Endothelial cell of umbilical vein (primary cell): ENCODE measurements around the gene MINDY4B. TPM values are rescaled to one million over a fixed set of nuclear protein-coding genes. Genes with fewer than 3 reads are reported as not detected.

Experiments
- BruUV-seq: library from RNA; stranded (reverse); fragments of 400-500 nt; replicated peaks from 2 replicates; lab custom pipeline; 2021; lab: Mats Ljungman, UMichigan
- CTCF ChIA-PET: fragments of 300-600, 350-600 bp; sonication (Branson Sonifier 250); formaldehyde crosslinking; loops from one replicate; lab custom pipeline; 2021; ENCODE audit warnings: antibody characterized with exemption, inconsistent platforms; lab: Charles Lee
- POLR2A ChIA-PET: fragments of 300-600, 350-600 bp; sonication (Branson Sonifier 250); formaldehyde crosslinking; loops from one replicate; lab custom pipeline; 2021; ENCODE audit warnings: antibody characterized with exemption, inconsistent platforms; lab: Charles Lee
- DNase-seq: peaks from one replicate; pipeline ENCODE4 v3.0.0-alpha.2; 2011; ENCODE audit warnings: low read depth, low spot score
- FAIRE-seq: peaks from 2 replicates; lab custom pipeline; 2011; peaks lifted over from hg19 to GRCh38; lab: Jason Lieb, UNC
- H2AFZ ChIP-seq: 2 replicates; pipeline ENCODE4 v1.6.0; 2012; ENCODE audit warnings: low read depth, low read length, control low read depth, inconsistent platforms
- H3K27ac ChIP-seq: 2 replicates; pipeline ENCODE4 v1.5.1; 2011; ENCODE audit warnings: low read depth, mild to moderate bottlenecking, control low read depth, low read length, moderate library complexity; ENCODE audit not compliant: insufficient read depth
- H3K27me3 ChIP-seq, 2 experiments: 2 replicates each; pipeline versions ENCODE4 v1.6.0 to v1.6.1; 2011; ENCODE audit warnings: low read length in 2 of 2, mixed read lengths in 1 of 2; ENCODE audit not compliant: control insufficient read depth in 2 of 2, insufficient read depth in 2 of 2
- H3K36me3 ChIP-seq, 2 experiments: 2 replicates in 1 of 2; 3 replicates in 1 of 2; pipeline ENCODE4 v1.5.1; 2011; ENCODE audit warnings: low read length in 2 of 2, mild to moderate bottlenecking in 1 of 2, moderate library complexity in 1 of 2; ENCODE audit not compliant: control insufficient read depth in 2 of 2, insufficient read depth in 2 of 2; ENCODE audit errors: extremely low read depth in 1 of 2
- H3K4me1 ChIP-seq: 3 replicates; pipeline ENCODE4 v1.5.1; 2011; ENCODE audit warnings: mild to moderate bottlenecking, low read length; ENCODE audit not compliant: control insufficient read depth, insufficient read depth; ENCODE audit errors: extremely low read depth
- H3K4me2 ChIP-seq: 2 replicates; pipeline ENCODE4 v1.6.1; 2011; ENCODE audit warnings: low read length, control low read depth, mixed read lengths; ENCODE audit not compliant: insufficient read depth
- H3K4me3 ChIP-seq, 3 experiments: fragments of 200-600 bp in 1 of 3; sonication (generic), shearing (Covaris generic) in 1 of 3; replicated peaks in 1 of 3; 2 replicates each; pipeline ENCODE4 v1.5.1; 2011 to 2016; ENCODE audit warnings: control low read depth in 3 of 3, low read length in 3 of 3, mild to moderate bottlenecking in 2 of 3, inconsistent platforms in 1 of 3, low read depth in 1 of 3, moderate library complexity in 1 of 3; ENCODE audit not compliant: insufficient read depth in 1 of 3
- H3K79me2 ChIP-seq: 2 replicates; pipeline ENCODE4 v1.6.0; 2012; ENCODE audit warnings: low read length, inconsistent platforms; ENCODE audit not compliant: control insufficient read depth, insufficient read depth
- H3K9ac ChIP-seq: replicated peaks from 2 replicates; pipeline ENCODE3; 2011; ENCODE audit warnings: low read length, control low read depth; ENCODE audit not compliant: insufficient read depth; ENCODE audit errors: extremely low read depth
- H3K9me1 ChIP-seq: replicated peaks from 3 replicates; pipeline ENCODE4 v1.6.0; 2011; ENCODE audit warnings: mild to moderate bottlenecking, low read length; ENCODE audit not compliant: control insufficient read depth, insufficient read depth; ENCODE audit errors: extremely low read depth
- H3K9me3 ChIP-seq: replicated peaks from 2 replicates; pipeline ENCODE4 v1.5.1; 2012; ENCODE audit warnings: low read length, inconsistent platforms; ENCODE audit not compliant: control insufficient read depth, insufficient read depth
- H4K20me1 ChIP-seq: replicated peaks from 2 replicates; pipeline ENCODE3; 2011; ENCODE audit warnings: mild to moderate bottlenecking, low read length; ENCODE audit not compliant: control insufficient read depth, insufficient read depth; ENCODE audit errors: extremely low read depth
- EZH2 ChIP-seq: IDR thresholded peaks from 2 replicates; pipeline ENCODE4 v1.6.1; 2012; ENCODE audit warnings: borderline replicate concordance, low read depth, mild to moderate bottlenecking, moderate library complexity, low read length, inconsistent platforms; ENCODE audit not compliant: severe bottlenecking
- FOS ChIP-seq: IDR thresholded peaks from 2 replicates; pipeline ENCODE4 v1.6.1; 2011; ENCODE audit warnings: mild to moderate bottlenecking, low read length, moderate library complexity, borderline replicate concordance; ENCODE audit not compliant: insufficient read depth
- GATA2 ChIP-seq: IDR thresholded peaks from 2 replicates; pipeline ENCODE4 v1.7.0; 2011; ENCODE audit warnings: low read depth, mild to moderate bottlenecking, moderate library complexity, mixed read lengths, low read length; ENCODE audit not compliant: insufficient read length, insufficient read depth
- JUN ChIP-seq: IDR thresholded peaks from 2 replicates; pipeline ENCODE4 v1.6.1; 2011; ENCODE audit warnings: borderline replicate concordance, low read depth; ENCODE audit not compliant: insufficient read length, insufficient read depth
- MAX ChIP-seq: IDR thresholded peaks from 2 replicates; pipeline ENCODE4 v1.6.1; 2011; ENCODE audit not compliant: insufficient read depth, insufficient read length
- MYC ChIP-seq: IDR thresholded peaks from one replicate; pipeline ENCODE4 v1.6.1; 2011; ENCODE audit warnings: mild to moderate bottlenecking, low read depth, low read length
- POLR2A ChIP-seq: IDR thresholded peaks from 2 replicates; pipeline ENCODE4 v1.6.1; 2012; ENCODE audit warnings: low read depth, mild to moderate bottlenecking, control low read depth, low read length
- POLR2AphosphoS5 ChIP-seq: IDR thresholded peaks from 2 replicates; pipeline ENCODE4 v1.6.1; 2012; ENCODE audit warnings: low read depth, mild to moderate bottlenecking, control low read depth, low read length, moderate library complexity; ENCODE audit not compliant: insufficient read depth
- dilution Hi-C: fragments of 300-500 bp; cut with MboI; formaldehyde crosslinking; loops from one replicate; pipeline ENCODE4 v1.15.0; 2019; ENCODE audit warnings: low sequenced_read_pairs; ENCODE audit not compliant: extremely low pct_ligation_motif_present
- intact Hi-C: fragments of 100-400 bp; cut with micrococcal nuclease; formaldehyde crosslinking; loops from one replicate; pipeline ENCODE4 v1.10.0; 2022
- polyA plus RNA-seq, 4 experiments: library from polyadenylated mRNA; depleted of rRNA in 3 of 4; stranded (reverse) in 3 of 4; unstranded in 1 of 4; fragments of >200 nt; gene quantifications; 2 replicates each; pipeline versions ENCODE4 v1.2.1 to v1.2.3, GENCODE V29; 2011 to 2012; ENCODE audit warnings: missing spikeins in 1 of 4
- total RNA-seq: library from RNA; stranded (reverse); gene quantifications from 2 replicates; pipeline ENCODE4 v1.2.3, GENCODE V29; 2021
- TF ChIP-seq, protein P1 (sequence below), 2 donors: IDR thresholded peaks; 1 replicate in 1 of 2; 2 replicates in 1 of 2; pipeline ENCODE4 v1.5.1; 2011; ENCODE audit warnings: low read length in 2 of 2, mild to moderate bottlenecking in 2 of 2, moderate library complexity in 2 of 2, control low read depth in 1 of 2, inconsistent platforms in 1 of 2, low read depth in 1 of 2; ENCODE audit not compliant: insufficient read depth in 1 of 2; ENCODE audit errors: extremely low read depth in 1 of 2

MINDY4B gene
- total and polyA plus RNA-seq, 2 donors (not counting 3 experiments of a cell fraction or from before 2014, with no cell fraction given) = not detected

- no peak overlapping the region for H3K4me3 ChIP-seq
- TF ChIP-seq JUN = no peak
- TF ChIP-seq POLR2A = no peak
- TF ChIP-seq MYC = no peak
- no peak for TF ChIP-seq POLR2AphosphoS5
- TF ChIP-seq EZH2 = no peak
- TF ChIP-seq, protein P1, sequence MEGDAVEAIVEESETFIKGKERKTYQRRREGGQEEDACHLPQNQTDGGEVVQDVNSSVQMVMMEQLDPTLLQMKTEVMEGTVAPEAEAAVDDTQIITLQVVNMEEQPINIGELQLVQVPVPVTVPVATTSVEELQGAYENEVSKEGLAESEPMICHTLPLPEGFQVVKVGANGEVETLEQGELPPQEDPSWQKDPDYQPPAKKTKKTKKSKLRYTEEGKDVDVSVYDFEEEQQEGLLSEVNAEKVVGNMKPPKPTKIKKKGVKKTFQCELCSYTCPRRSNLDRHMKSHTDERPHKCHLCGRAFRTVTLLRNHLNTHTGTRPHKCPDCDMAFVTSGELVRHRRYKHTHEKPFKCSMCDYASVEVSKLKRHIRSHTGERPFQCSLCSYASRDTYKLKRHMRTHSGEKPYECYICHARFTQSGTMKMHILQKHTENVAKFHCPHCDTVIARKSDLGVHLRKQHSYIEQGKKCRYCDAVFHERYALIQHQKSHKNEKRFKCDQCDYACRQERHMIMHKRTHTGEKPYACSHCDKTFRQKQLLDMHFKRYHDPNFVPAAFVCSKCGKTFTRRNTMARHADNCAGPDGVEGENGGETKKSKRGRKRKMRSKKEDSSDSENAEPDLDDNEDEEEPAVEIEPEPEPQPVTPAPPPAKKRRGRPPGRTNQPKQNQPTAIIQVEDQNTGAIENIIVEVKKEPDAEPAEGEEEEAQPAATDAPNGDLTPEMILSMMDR (IDR thresholded peaks at IDR 0.05; ENCODE audit: extremely low read depth in 1 of 2, insufficient read depth in 1 of 2, low read depth in 1 of 2, low read length in 2 of 2) = no peak
- no peak for TF ChIP-seq GATA2
- TF ChIP-seq FOS = no peak
- TF ChIP-seq MAX = no peak
- DNase-seq (no peak), FAIRE-seq (no peak)
- no peaks in the 10 kb centered on the region for H3K9me3 ChIP-seq
- CTCF ChIA-PET = interaction anchor here (0.9 to 1.2 kb wide), 2 partner anchors 25 to 39 kb away, joined by 3 read pairs; no protein-coding TSS in a partner anchor
- H3K9ac ChIP-seq = no peak overlapping the region
- no peaks in the 10 kb centered on the region for H3K79me2 ChIP-seq
- no peak overlapping the region for H3K4me2 ChIP-seq
- POLR2A ChIA-PET = no interaction called here
- no peaks in the 10 kb centered on the region for H3K36me3 ChIP-seq
- no peak overlapping the region for H2AFZ ChIP-seq
- H3K27me3 ChIP-seq = peaks cover 0 to 2% of the 10 kb centered on the region in 2 experiments
- dilution Hi-C loops (no loop called here), intact Hi-C loops (no loop called here)
- no peaks in the 10 kb centered on the region for H3K4me1 ChIP-seq
- no peaks in the 10 kb centered on the region for H4K20me1 ChIP-seq
- H3K9me1 ChIP-seq = no peaks in the 10 kb centered on the region
- H3K27ac ChIP-seq = no peak overlapping the region
- BruUV-seq = no TSS peak
Measured at GRCh38 chr3:150826466-150827282, 78.6 kb downstream of the MINDY4B start.
